Stomach (tissue), 4 donors: ENCODE data around the gene HSPH1.

Experiments used
- CTCF ChIP-seq, 7 experiments: fragments of 450-650 bp in 4 of 7; fragments of 200-600 bp in 3 of 7; sonication (generic) in 3 of 7; IDR thresholded peaks; one replicate each; pipeline ENCODE4 v1.5.1; 2016 to 2019; ENCODE audit warnings: antibody characterized with exemption in 7 of 7, control low read depth in 2 of 7, mild to moderate bottlenecking in 1 of 7
- EP300 ChIP-seq: sonication (generic); formaldehyde crosslinking; IDR thresholded peaks from one replicate; pipeline ENCODE4 v1.6.1; 2017; ENCODE audit warnings: antibody characterized with exemption
- POLR2A ChIP-seq, 4 donors: fragments of 450-650 bp; IDR thresholded peaks; one replicate each; pipeline ENCODE4 v1.6.1; 2016; ENCODE audit warnings: antibody characterized with exemption in 4 of 4, control low read depth in 2 of 4, mild to moderate bottlenecking in 1 of 4, moderate library complexity in 1 of 4
- POLR2AphosphoS5 ChIP-seq, 3 donors: sonication (generic); formaldehyde crosslinking; IDR thresholded peaks; one replicate each; pipeline ENCODE4 v1.6.1; 2016; ENCODE audit warnings: antibody characterized with exemption in 3 of 3

GRCh38 chr13:31145417-31145816 lies 16.3 kb downstream of the HSPH1 start:
- TF ChIP-seq CTCF (IDR thresholded peaks at IDR 0.05), result no peak
- no peak for TF ChIP-seq POLR2A (IDR thresholded peaks at IDR 0.05)
- TF ChIP-seq EP300, result no peak
- TF ChIP-seq POLR2AphosphoS5 (IDR thresholded peaks at IDR 0.05), result no peak
